Ovary (tissue), 3 donors: ENCODE measurements around the gene MTR.

ENCODE experiments used
- CTCF ChIP-seq, 3 donors: fragments of 450-650 bp in 2 of 3; fragments of 200-600 bp in 1 of 3; IDR thresholded peaks; one replicate each; pipeline versions ENCODE4 v1.5.1 to v1.8.0; 2016 to 2022; ENCODE audit warnings: antibody characterized with exemption in 3 of 3, mild to moderate bottlenecking in 1 of 3
- EP300 ChIP-seq: sonication (generic); formaldehyde crosslinking; IDR thresholded peaks from one replicate; pipeline ENCODE4 v1.6.1; 2017; ENCODE audit warnings: antibody characterized with exemption
- POLR2A ChIP-seq: fragments of 450-650 bp; IDR thresholded peaks from one replicate; pipeline ENCODE4 v1.6.1; 2017; ENCODE audit warnings: antibody characterized with exemption, mild to moderate bottlenecking, moderate library complexity
- donor health status: DM: no; HTN: no; CAD: no.

- TF ChIP-seq POLR2A = no peak
- TF ChIP-seq CTCF (IDR thresholded peaks at IDR 0.05) = no peak
- no peak for TF ChIP-seq EP300
These were observed 28.6 kb upstream of the MTR start for GRCh38 chr1:236766506-236766905.
